Neuronal stem cell (in vitro differentiated cells): Measurements from ENCODE around the gene REEP5.
"Not testable (repeated sequence)": the region's sequence is repeated elsewhere in the genome, so short reads cannot be mapped to it uniquely, and the experiment has no call there.

ENCODE experiments used
- DNase-seq: peaks from one replicate; pipeline ENCODE4 v3.0.0-alpha.2; 2013; ENCODE audit warnings: low spot score
- H2AFZ ChIP-seq: one replicate; pipeline ENCODE4 v1.6.1; 2013; ENCODE audit warnings: mild to moderate bottlenecking, low read length, inconsistent platforms
- H2AK5ac ChIP-seq: 2 replicates; pipeline ENCODE4 v1.6.1; 2013; ENCODE audit warnings: low read depth, mild to moderate bottlenecking, inconsistent platforms, low read length, moderate library complexity, mixed read lengths
- H2BK120ac ChIP-seq: 2 replicates; pipeline ENCODE4 v1.6.1; 2013; ENCODE audit warnings: low read depth, mild to moderate bottlenecking, inconsistent platforms, low read length, moderate library complexity, mixed read lengths
- H2BK12ac ChIP-seq: one replicate; pipeline ENCODE4 v1.6.1; 2013; ENCODE audit warnings: low read length, inconsistent platforms
- H2BK15ac ChIP-seq: 2 replicates; pipeline ENCODE4 v1.6.1; 2013; ENCODE audit warnings: mild to moderate bottlenecking, low read length, inconsistent platforms, mixed read lengths
- H2BK5ac ChIP-seq: one replicate; pipeline ENCODE4 v1.6.1; 2013; ENCODE audit warnings: inconsistent platforms, mild to moderate bottlenecking, low read length, moderate library complexity
- H3K14ac ChIP-seq: one replicate; pipeline ENCODE4 v1.6.1; 2013; ENCODE audit warnings: low read length, inconsistent platforms
- H3K18ac ChIP-seq: 2 replicates; pipeline ENCODE4 v1.6.1; 2013; ENCODE audit warnings: low read length, inconsistent platforms
- H3K23ac ChIP-seq: 2 replicates; pipeline ENCODE4 v1.6.1; 2013; ENCODE audit warnings: low read depth, mild to moderate bottlenecking, mixed read lengths, low read length, inconsistent platforms; ENCODE audit not compliant: poor library complexity
- H3K27ac ChIP-seq: replicated peaks from 3 replicates; pipeline ENCODE4 v1.5.1; 2013; ENCODE audit warnings: low read length, inconsistent platforms
- H3K27me3 ChIP-seq, 3 experiments: 2 replicates each; pipeline ENCODE4 v1.6.1; 2013; ENCODE audit warnings: low read length in 3 of 3, mild to moderate bottlenecking in 2 of 3, inconsistent platforms in 1 of 3, low read depth in 1 of 3, mixed read lengths in 1 of 3, moderate library complexity in 1 of 3; ENCODE audit not compliant: control insufficient read depth in 3 of 3, insufficient read depth in 3 of 3
- H3K36me3 ChIP-seq, 2 donors: replicated peaks in 1 of 2; 2 replicates each; pipeline ENCODE4 v1.6.1; 2013; ENCODE audit warnings: low read length in 2 of 2; ENCODE audit not compliant: control insufficient read depth in 2 of 2, insufficient read depth in 2 of 2
- H3K4ac ChIP-seq: 2 replicates; pipeline ENCODE4 v1.6.1; 2013; ENCODE audit warnings: inconsistent platforms, mild to moderate bottlenecking, low read length, moderate library complexity
- H3K4me1 ChIP-seq, 2 donors: 1 replicate in 1 of 2; 2 replicates in 1 of 2; pipeline ENCODE4 v1.6.1; 2013; ENCODE audit warnings: low read length in 2 of 2, low read depth in 1 of 2; ENCODE audit not compliant: control insufficient read depth in 2 of 2, insufficient read depth in 1 of 2
- H3K4me2 ChIP-seq: one replicate; pipeline ENCODE4 v1.6.1; 2013; ENCODE audit warnings: mild to moderate bottlenecking, low read length, inconsistent platforms; ENCODE audit not compliant: insufficient read depth, poor library complexity, severe bottlenecking
- H3K4me3 ChIP-seq, 2 donors: 2 replicates each; pipeline ENCODE4 v1.5.1; 2013; ENCODE audit warnings: low read length in 2 of 2, mild to moderate bottlenecking in 2 of 2, inconsistent platforms in 1 of 2, moderate library complexity in 1 of 2
- H3K79me1 ChIP-seq: one replicate; pipeline ENCODE4 v1.6.1; 2013; ENCODE audit warnings: low read depth, mild to moderate bottlenecking, inconsistent platforms, low read length, moderate library complexity
- H3K9ac ChIP-seq: one replicate; pipeline ENCODE4 v1.6.1; 2013; ENCODE audit warnings: mild to moderate bottlenecking, low read depth, low read length, inconsistent platforms; ENCODE audit not compliant: poor library complexity
- H3K9me3 ChIP-seq, 2 donors: replicated peaks in 1 of 2; 2 replicates each; pipeline versions ENCODE3 to v1.6.1; 2013; ENCODE audit warnings: low read length in 2 of 2, mild to moderate bottlenecking in 2 of 2, inconsistent platforms in 1 of 2, low read depth in 1 of 2, mixed read lengths in 1 of 2, moderate library complexity in 1 of 2; ENCODE audit not compliant: control insufficient read depth in 2 of 2, insufficient read depth in 1 of 2
- H4K8ac ChIP-seq: one replicate; pipeline ENCODE4 v1.6.1; 2013; ENCODE audit warnings: low read depth, mild to moderate bottlenecking, inconsistent platforms, low read length, moderate library complexity
- H4K91ac ChIP-seq: one replicate; pipeline ENCODE4 v1.6.1; 2013; ENCODE audit warnings: low read length, low read depth, mild to moderate bottlenecking, inconsistent platforms; ENCODE audit not compliant: poor library complexity
- WGBS, 2 donors: extraction: QIAGEN DNeasy Blood & Tissue Kit; methylation state at CpG; one replicate each; pipeline ENCODE4 v1.1.7; 2013; ENCODE audit warnings: missing lambda C conversion rate in 2 of 2, mixed read lengths in 1 of 2; ENCODE audit not compliant: insufficient read length in 2 of 2, insufficient replicate concordance in 1 of 2; ENCODE audit errors: extremely low coverage in 2 of 2; 5-methylcytosine and 5-hydroxymethylcytosine counted together

REEP5 gene

DNA sequence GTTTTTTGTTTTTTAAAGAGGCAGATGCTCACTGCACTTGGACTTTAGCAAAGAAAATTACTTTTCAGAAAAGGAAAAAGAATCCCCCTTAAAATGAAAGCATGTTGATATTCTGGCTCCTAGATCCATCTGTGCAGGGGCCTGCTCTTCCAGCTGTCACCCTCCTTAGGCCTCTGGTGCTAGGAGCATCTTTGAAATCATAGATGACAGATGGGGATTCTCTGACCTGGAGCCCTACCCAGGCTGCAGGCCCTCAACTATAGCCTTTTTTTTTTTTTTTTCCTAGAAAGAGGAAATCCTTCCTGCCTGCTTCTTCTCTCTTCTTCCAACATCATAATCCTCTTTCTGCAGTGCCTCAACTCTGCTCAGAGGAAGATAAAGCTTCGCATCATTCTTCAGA is 38.3 kb upstream of the REEP5 start:
- Histone ChIP-seq H4K91ac (no peak overlapping the region), H3K4me1 (peaks cover 0 to 6% of the 10 kb centered on the region in 2 donors), H3K27ac (no peak overlapping the region), H3K18ac (no peak overlapping the region), H3K4me2 (no peak overlapping the region), H3K9me3 (no peaks in the 10 kb centered on the region), H3K27me3 (no peaks in the 10 kb centered on the region), H2AK5ac (no peak overlapping the region), H2BK12ac (no peak overlapping the region), H2BK15ac (no peak overlapping the region), H2AFZ (peak overlapping the region; percentile 70), H3K36me3 (no peaks in the 10 kb centered on the region), H4K8ac (no peak overlapping the region), H3K4me3 (no peak overlapping the region), H3K23ac (no peak overlapping the region), H3K14ac (no peak overlapping the region), H3K9ac (no peak overlapping the region), H2BK120ac (no peak overlapping the region), H3K4ac (no peak overlapping the region), H3K79me1 (no peaks in the 10 kb centered on the region), H2BK5ac (no peak overlapping the region)
- DNase-seq, result no peak
- WGBS, 2 donors, result no CpG with 5 or more reads among the region's 1 CpG

DNA sequence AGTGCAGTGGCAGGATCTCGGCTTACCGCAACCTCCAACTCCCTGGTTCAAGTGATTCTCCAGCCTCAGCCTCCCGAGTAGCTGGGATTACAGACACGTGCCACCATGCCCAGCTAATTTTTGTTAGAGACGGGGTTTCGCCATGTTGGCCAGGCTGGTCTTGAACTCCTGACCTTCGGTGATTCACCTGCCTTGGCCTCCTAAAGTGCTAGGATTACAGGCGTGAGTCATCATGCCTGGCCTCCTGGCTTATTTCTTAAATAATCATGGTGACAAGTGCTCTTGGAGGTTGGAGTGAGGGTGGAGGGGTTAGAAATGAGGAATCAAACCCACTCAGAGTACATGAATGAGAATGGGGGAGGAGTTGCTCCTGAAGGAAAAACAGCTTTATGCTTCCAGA is 37.8 kb upstream of the REEP5 start:
- H2AK5ac ChIP-seq, H2BK120ac ChIP-seq, H4K91ac ChIP-seq, H3K23ac ChIP-seq, DNase-seq, H2BK5ac ChIP-seq, H3K4me2 ChIP-seq, H3K9me3 ChIP-seq, H3K18ac ChIP-seq, H3K14ac ChIP-seq, H2BK12ac ChIP-seq, H3K4me1 ChIP-seq, H2BK15ac ChIP-seq, H4K8ac ChIP-seq, H3K36me3 ChIP-seq, H3K27me3 ChIP-seq, H3K4ac ChIP-seq, H3K9ac ChIP-seq, H3K79me1 ChIP-seq, H3K4me3 ChIP-seq, H3K27ac ChIP-seq: not testable (repeated sequence)
- peak overlapping the region; percentile 70 for H2AFZ ChIP-seq
- no CpG with 5 or more reads among the region's 8 CpGs for WGBS, 2 donors

DNA sequence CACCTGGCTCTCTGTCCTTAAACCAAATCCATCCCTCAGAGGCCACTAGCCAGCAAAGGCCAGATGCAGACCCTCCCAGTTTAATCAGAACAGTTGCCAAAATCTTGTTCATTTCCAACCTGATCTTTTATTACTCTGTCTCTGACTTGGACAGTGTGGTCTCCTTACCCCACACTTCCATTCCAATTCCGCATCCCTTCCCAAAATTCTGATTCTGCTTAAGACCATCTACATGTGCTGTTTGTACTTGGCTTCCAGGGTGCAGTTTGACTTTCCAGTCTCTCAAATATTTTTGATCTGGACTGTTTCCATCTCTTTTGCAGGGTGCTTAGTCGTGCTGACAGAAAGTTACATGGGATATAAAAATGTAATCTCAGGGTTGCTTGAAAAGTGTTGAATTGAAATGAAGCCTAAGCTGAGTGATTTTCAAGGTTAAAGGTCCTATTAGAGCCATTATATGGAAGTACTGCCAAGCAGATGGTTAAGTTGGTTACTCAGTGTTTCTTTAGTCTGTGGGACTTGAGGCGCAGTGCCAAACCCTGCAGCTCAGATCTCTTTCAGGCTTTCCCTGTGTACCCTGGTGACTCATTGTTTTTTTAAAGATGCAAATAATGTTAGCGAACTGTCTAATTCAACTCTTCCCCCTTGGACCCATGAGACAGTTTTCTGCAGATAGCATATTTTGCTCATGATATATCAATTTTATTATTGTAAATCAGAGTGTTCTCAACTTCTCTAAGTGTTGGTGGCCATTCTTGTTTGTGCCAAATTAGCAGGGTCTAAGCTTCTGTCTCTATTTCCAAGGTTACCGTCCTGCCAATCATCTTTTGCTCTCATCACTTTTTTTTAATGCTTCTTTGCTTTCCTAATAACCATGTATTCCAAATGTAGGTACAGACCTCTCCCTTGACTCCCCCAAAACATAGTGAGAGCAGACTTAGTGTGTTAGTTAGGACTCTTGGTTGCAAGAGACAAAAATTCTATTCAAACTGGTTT is 36.4 kb upstream of the REEP5 start:
- Histone ChIP-seq H3K79me1 (no peaks in the 10 kb centered on the region), H3K4me3 (no peak overlapping the region), H3K9ac (no peak overlapping the region), H2AK5ac (no peak overlapping the region), H3K4ac (no peak overlapping the region), H3K4me1 (peaks cover 0 to 6% of the 10 kb centered on the region in 2 donors), H3K18ac (no peak overlapping the region), H3K23ac (no peak overlapping the region), H2AFZ (peak overlapping the region; percentile 41), H2BK12ac (no peak overlapping the region), H3K27ac (no peak overlapping the region), H3K9me3 (no peaks in the 10 kb centered on the region), H2BK15ac (no peak overlapping the region), H3K27me3 (no peaks in the 10 kb centered on the region), H2BK5ac (no peak overlapping the region), H4K8ac (no peak overlapping the region), H2BK120ac (no peak overlapping the region), H3K14ac (no peak overlapping the region), H3K4me2 (no peak overlapping the region), H4K91ac (no peak overlapping the region), H3K36me3 (no peaks in the 10 kb centered on the region)
- WGBS, 2 donors, result no CpG with 5 or more reads among the region's 5 CpGs
- no peak for DNase-seq

DNA sequence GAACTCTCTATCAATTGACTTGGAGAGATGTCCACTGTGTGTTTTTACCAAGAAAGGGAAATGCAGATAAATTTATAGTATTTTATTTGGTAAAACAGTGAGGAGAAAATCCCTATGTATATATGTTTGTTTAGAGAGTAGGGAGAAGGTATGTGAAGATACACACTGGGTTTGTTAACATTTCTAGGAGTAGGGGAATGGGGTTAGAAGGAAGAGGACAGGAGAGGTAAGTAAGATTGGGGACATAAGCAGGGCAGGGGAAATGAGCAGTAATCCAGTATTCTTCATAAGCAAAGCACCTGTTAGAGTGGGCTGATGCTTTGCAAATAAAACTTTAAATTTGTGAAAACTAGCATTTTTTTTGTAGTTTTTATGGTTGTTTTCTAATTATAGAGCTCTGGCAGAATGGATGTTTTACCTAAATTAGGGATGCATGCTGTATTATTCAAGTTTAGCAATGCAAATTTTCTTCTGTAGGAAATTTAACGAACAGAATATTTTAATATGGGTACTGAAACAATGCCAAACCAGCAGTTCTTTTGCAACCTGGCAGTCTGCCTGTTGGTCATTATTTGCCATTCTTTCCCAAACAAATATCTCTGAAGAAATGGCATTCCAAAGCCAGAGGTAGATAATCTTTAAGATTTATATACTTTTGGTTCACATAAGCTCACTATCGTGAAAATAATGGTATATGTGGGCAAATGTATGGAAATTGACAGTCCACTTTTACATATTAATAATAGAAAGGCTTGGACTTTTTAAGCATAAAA is 35.2 kb upstream of the REEP5 start:
- no peak for DNase-seq
- H2AFZ ChIP-seq, result no peak overlapping the region
- no peak overlapping the region for H3K4ac ChIP-seq

More for the DNA sequence above, 35.2 kb upstream of the REEP5 start:
- Histone ChIP-seq H2AK5ac (no peak overlapping the region), H2BK120ac (no peak overlapping the region), H3K36me3 (no peaks in the 10 kb centered on the region), H3K4me3 (no peak overlapping the region), H3K23ac (no peak overlapping the region), H3K18ac (no peak overlapping the region), H3K4me1 (peaks cover 0 to 6% of the 10 kb centered on the region in 2 donors), H3K79me1 (no peaks in the 10 kb centered on the region), H2BK12ac (no peak overlapping the region), H3K27me3 (no peaks in the 10 kb centered on the region), H3K9ac (no peak overlapping the region), H4K8ac (no peak overlapping the region), H3K14ac (no peak overlapping the region), H4K91ac (no peak overlapping the region), H3K27ac (no peak overlapping the region), H2BK15ac (no peak overlapping the region), H2BK5ac (no peak overlapping the region), H3K9me3 (no peaks in the 10 kb centered on the region), H3K4me2 (no peak overlapping the region)
- WGBS, 2 donors, result no CpG with 5 or more reads among the region's 2 CpGs
